GM12865 (cell line): ENCODE data around the gene ABCA1.

Experiments used
- DNase-seq: peaks from one replicate; pipeline ENCODE4 v3.0.0; 2010; ENCODE audit warnings: low read depth
- H3K4me3 ChIP-seq: 2 replicates; pipeline ENCODE4 v1.5.1; 2011; ENCODE audit warnings: mild to moderate bottlenecking, low read depth, low read length, control low read depth
- CTCF ChIP-seq: IDR thresholded peaks from 2 replicates; pipeline ENCODE4 v1.5.1; 2011; ENCODE audit warnings: low read length, control low read depth, low read depth, inconsistent platforms; ENCODE audit not compliant: insufficient read depth; ENCODE audit errors: missing control alignments

ABCA1 gene

GRCh38 chr9:104743376-104743985 is 184.5 kb downstream of the ABCA1 start:
- TF ChIP-seq CTCF: peak; percentile 57
- peak; percentile 77 for DNase-seq
- H3K4me3 ChIP-seq: no peak overlapping the region

- no peak for TF ChIP-seq CTCF
- no peak for DNase-seq
- no peak overlapping the region for H3K4me3 ChIP-seq
Measured at GRCh38 chr9:104740621-104741020, 187.3 kb downstream of the ABCA1 start.

- TF ChIP-seq CTCF: no peak
- no peak overlapping the region for H3K4me3 ChIP-seq
- DNase-seq: no peak
Measured at GRCh38 chr9:104738452-104738851, 189.5 kb downstream of the ABCA1 start.
